HCT116 (cell line): ENCODE results near the gene PSORS1C2. TPM values are rescaled to one million over a fixed set of nuclear protein-coding genes. Genes with fewer than 3 reads are reported as not detected.

Experiments
- ATAC-seq: fragments of 200-7000 bp; cut with Tn5 transposase; 2 replicates; pipeline ENCODE4 v1.9.1; 2020; ENCODE audit warnings: mild to moderate bottlenecking, moderate library complexity
- BruUV-seq: library from RNA; stranded (reverse); fragments of 400-500 nt; replicated peaks from 2 replicates; lab custom pipeline; 2021; lab: Mats Ljungman, UMichigan
- CTCF ChIA-PET: fragments of 300-600 bp; sonication (Branson Sonifier 250); formaldehyde crosslinking; loops from one replicate; lab custom pipeline; 2021; ENCODE audit warnings: antibody characterized with exemption; lab: Charles Lee
- POLR2A ChIA-PET: fragments of 300-600, 350-600 bp; sonication (Branson Sonifier 250); formaldehyde crosslinking; loops from one replicate; lab custom pipeline; 2021; ENCODE audit warnings: antibody characterized with exemption; lab: Charles Lee
- RAD21 ChIA-PET, 2 experiments: fragments of 300-600 bp; sonication (Branson Sonifier 250); formaldehyde crosslinking; loops; one replicate each; lab custom pipeline; 2023; ENCODE audit warnings: low total read pairs in 2 of 2; ENCODE audit not compliant: uncharacterized antibody in 2 of 2, unreplicated experiment in 2 of 2, low non-redundant PET in 1 of 2; lab: Charles Lee
- DNase-seq: peaks from one replicate; pipeline ENCODE4 v3.0.0-alpha.2; 2010; ENCODE audit warnings: low read depth, low spot score
- H2AFZ ChIP-seq: fragments of 200-600 bp; shearing (Covaris generic), sonication (generic); 2 replicates; pipeline ENCODE4 v1.6.1; 2017; ENCODE audit warnings: low read depth, mixed run types, mixed read lengths, antibody characterized with exemption, low read length; ENCODE audit not compliant: poor library complexity, severe bottlenecking
- H3K27ac ChIP-seq: 2 replicates; pipeline ENCODE4 v1.5.1; 2012; ENCODE audit warnings: low read depth, low read length
- H3K27me3 ChIP-seq: fragments of 200-600 bp; sonication (generic); 2 replicates; pipeline ENCODE4 v1.6.1; 2016; ENCODE audit warnings: mixed run types, low read length, mixed read lengths; ENCODE audit not compliant: insufficient read depth
- H3K36me3 ChIP-seq, 2 experiments: fragments of 200-500 bp in 1 of 2; fragments of 200-600 bp in 1 of 2; sonication (Bioruptor generic) in 1 of 2; sonication (generic) in 1 of 2; 2 replicates each; pipeline versions ENCODE4 v1.5.1 to v1.6.1; 2014 to 2016; ENCODE audit warnings: low read length in 2 of 2, inconsistent platforms in 1 of 2, mixed read lengths in 1 of 2, mixed run types in 1 of 2; ENCODE audit not compliant: insufficient read depth in 2 of 2, control insufficient read depth in 1 of 2
- H3K4me1 ChIP-seq, 2 experiments: fragments of 200-600 bp in 1 of 2; sonication (generic) in 1 of 2; 2 replicates each; pipeline versions ENCODE4 v1.5.1 to v1.6.1; 2012 to 2017; ENCODE audit warnings: low read length in 2 of 2, inconsistent platforms in 1 of 2, mild to moderate bottlenecking in 1 of 2, mixed read lengths in 1 of 2, mixed run types in 1 of 2, moderate library complexity in 1 of 2; ENCODE audit not compliant: insufficient read depth in 2 of 2, control insufficient read depth in 1 of 2
- H3K4me2 ChIP-seq: fragments of 200-600 bp; sonication (generic); 2 replicates; pipeline ENCODE4 v1.6.1; 2017; ENCODE audit warnings: mixed run types, low read length, mixed read lengths
- H3K4me3 ChIP-seq, 2 experiments: fragments of 200-600 bp in 1 of 2; sonication (generic) in 1 of 2; replicated peaks in 1 of 2; 2 replicates each; pipeline ENCODE4 v1.5.1; 2011 to 2016; ENCODE audit warnings: low read length in 2 of 2, control low read depth in 1 of 2, low read depth in 1 of 2, mild to moderate bottlenecking in 1 of 2, mixed read lengths in 1 of 2, mixed run types in 1 of 2
- H3K79me2 ChIP-seq: fragments of 200-600 bp; sonication (generic); 2 replicates; pipeline ENCODE4 v1.6.1; 2017; ENCODE audit warnings: mild to moderate bottlenecking, mixed run types, low read length, moderate library complexity, mixed read lengths; ENCODE audit not compliant: insufficient read depth
- H3K9ac ChIP-seq: fragments of 200-600 bp; sonication (generic); 2 replicates; pipeline ENCODE4 v1.6.1; 2016; ENCODE audit warnings: low read length, mixed read lengths
- H3K9me2 ChIP-seq: fragments of 200-600 bp; sonication (generic), shearing (Covaris generic); 2 replicates; pipeline ENCODE4 v1.6.1; 2017; ENCODE audit warnings: mixed run types, mild to moderate bottlenecking, moderate library complexity; ENCODE audit not compliant: insufficient read depth
- H3K9me3 ChIP-seq, 2 experiments: fragments of 200-500 bp in 1 of 2; fragments of 200-600 bp in 1 of 2; sonication (Bioruptor generic) in 1 of 2; sonication (generic) in 1 of 2; 2 replicates each; pipeline ENCODE4 v1.6.1; 2014 to 2017; ENCODE audit warnings: low read length in 2 of 2, mixed read lengths in 2 of 2, inconsistent platforms in 1 of 2, low read depth in 1 of 2, mild to moderate bottlenecking in 1 of 2, mixed run types in 1 of 2, moderate library complexity in 1 of 2; ENCODE audit not compliant: control insufficient read depth in 1 of 2, insufficient read depth in 1 of 2
- H4K20me1 ChIP-seq: fragments of 200-600 bp; sonication (generic), shearing (Covaris generic); 2 replicates; pipeline ENCODE4 v1.6.1; 2017; ENCODE audit warnings: mixed run types, mild to moderate bottlenecking, moderate library complexity; ENCODE audit not compliant: insufficient read depth
- ATF3 ChIP-seq: IDR thresholded peaks from 2 replicates; pipeline ENCODE4 v1.6.1; 2012
- CTCF ChIP-seq, 3 experiments: fragments of 200-600 bp in 1 of 3; sonication (generic) in 1 of 3; IDR thresholded peaks in 2 of 3; conservative IDR thresholded peaks in 1 of 3; 2 replicates each; pipeline ENCODE4 v1.5.1; 2012 to 2017; ENCODE audit warnings: low read depth in 2 of 3, low read length in 2 of 3, antibody characterized with exemption in 1 of 3, borderline replicate concordance in 1 of 3, control low read depth in 1 of 3, mild to moderate bottlenecking in 1 of 3, mixed read lengths in 1 of 3, mixed run types in 1 of 3, moderate library complexity in 1 of 3; ENCODE audit not compliant: insufficient read depth in 1 of 3
- ELF1 ChIP-seq: IDR thresholded peaks from 2 replicates; pipeline ENCODE4 v1.6.1; 2012; ENCODE audit warnings: low read depth, borderline replicate concordance
- EZH2phosphoT487 ChIP-seq: fragments of 200-600 bp; IDR thresholded peaks from 2 replicates; pipeline ENCODE4 v1.6.1; 2018; ENCODE audit warnings: antibody characterized with exemption, borderline replicate concordance
- FOSL1 ChIP-seq: IDR thresholded peaks from 2 replicates; pipeline ENCODE4 v1.6.1; 2012; ENCODE audit warnings: low read depth
- JUND ChIP-seq: IDR thresholded peaks from 2 replicates; pipeline ENCODE4 v1.6.1; 2012
- MAX ChIP-seq: IDR thresholded peaks from 2 replicates; pipeline ENCODE4 v1.6.1; 2012
- POLR2A ChIP-seq: IDR thresholded peaks from 2 replicates; pipeline ENCODE4 v1.7.0; 2011; ENCODE audit warnings: borderline replicate concordance; ENCODE audit not compliant: insufficient read depth, insufficient read length; ENCODE audit errors: extremely low read depth
- RAD21 ChIP-seq: IDR thresholded peaks from 2 replicates; pipeline ENCODE4 v1.6.1; 2012; ENCODE audit warnings: low read depth, mild to moderate bottlenecking
- SRF ChIP-seq: IDR thresholded peaks from 2 replicates; pipeline ENCODE4 v1.6.1; 2012; ENCODE audit warnings: low read depth
- TCF7L2 ChIP-seq: IDR thresholded peaks from 2 replicates; pipeline ENCODE4 v1.7.0; 2011; ENCODE audit warnings: borderline replicate concordance, inconsistent platforms; ENCODE audit not compliant: insufficient read depth, insufficient read length; ENCODE audit errors: extremely low read depth
- intact Hi-C: fragments of 100-400 bp; cut with micrococcal nuclease; formaldehyde crosslinking; loops from 2 replicates; pipeline ENCODE4 v1.10.0; 2022
- total RNA-seq: library from RNA; stranded (reverse); gene quantifications from one replicate; pipeline ENCODE4 v1.2.1, GENCODE V29; 2021; ENCODE audit not compliant: unreplicated experiment

PSORS1C2 gene
- total RNA-seq, 1 experiment from 2014 or later = not detected

GRCh38 chr6:31091680-31092079, 47.2 kb downstream of the PSORS1C2 start:
- H3K9ac ChIP-seq = no peak overlapping the region
- no TSS peak for BruUV-seq
- H3K4me1 ChIP-seq = peaks cover 7 to 11% of the 10 kb centered on the region in 2 experiments
- H3K79me2 ChIP-seq = no peaks in the 10 kb centered on the region
- no peak for ATAC-seq
- RAD21 ChIA-PET = no interaction called here
- CTCF ChIA-PET = interaction anchor here (2.2 to 3.0 kb wide), 2 partner anchors 11 to 12 kb away, joined by 9 to 13 read pairs; no protein-coding TSS in a partner anchor
- intact Hi-C loops = no loop called here
- no peak overlapping the region for H3K4me2 ChIP-seq
- TF ChIP-seq SRF (no peak), CTCF (IDR thresholded peaks at IDR 0.05 in 2 of 3, conservative IDR thresholded peaks at IDR 0.05 in 1 of 3; ENCODE audit: borderline replicate concordance in 1 of 3, insufficient read depth in 1 of 3, low read depth in 2 of 3, low read length in 2 of 3) (no peak), EZH2phosphoT487 (no peak), ATF3 (no peak), MAX (no peak), FOSL1 (no peak), POLR2A (no peak)
- H3K9me3 ChIP-seq = no peaks in the 10 kb centered on the region
- POLR2A ChIA-PET = no interaction called here
- H3K27ac ChIP-seq = no peak overlapping the region
- H2AFZ ChIP-seq = peak overlapping the region; percentile 74
- no peaks in the 10 kb centered on the region for H3K27me3 ChIP-seq
- DNase-seq = no peak
- H4K20me1 ChIP-seq = no peaks in the 10 kb centered on the region
- H3K4me3 ChIP-seq = no peak overlapping the region
- H3K36me3 ChIP-seq = no peaks in the 10 kb centered on the region
- no peaks in the 10 kb centered on the region for H3K9me2 ChIP-seq

GRCh38 chr6:31090973-31091364, 47.9 kb downstream of the PSORS1C2 start:
- intact Hi-C loops = no loop called here
- Histone ChIP-seq H3K4me1 (peaks cover 14 to 18% of the 10 kb centered on the region in 2 experiments), H3K4me2 (no peak overlapping the region), H3K9me2 (no peaks in the 10 kb centered on the region), H3K27me3 (no peaks in the 10 kb centered on the region), H3K27ac (no peak overlapping the region), H3K79me2 (no peaks in the 10 kb centered on the region), H3K9ac (no peak overlapping the region), H4K20me1 (no peaks in the 10 kb centered on the region), H3K36me3 (no peaks in the 10 kb centered on the region), H3K9me3 (no peaks in the 10 kb centered on the region), H2AFZ (peak overlapping the region; percentile 65), H3K4me3 (no peak overlapping the region)
- no peak for TF ChIP-seq JUND
- TF ChIP-seq ELF1 = no peak
- no peak for TF ChIP-seq TCF7L2
- TF ChIP-seq RAD21 = no peak
- CTCF ChIA-PET = interaction anchor here (1.4 to 3.0 kb wide), 2 partner anchors 11 to 276 kb away, joined by 3 to 13 read pairs; no protein-coding TSS in a partner anchor
- ATAC-seq (no peak), DNase-seq (no peak)
- POLR2A ChIA-PET = no interaction called here
- RAD21 ChIA-PET = no interaction called here
- BruUV-seq = no TSS peak
